Endodermal cell (in vitro differentiated cells): ENCODE results near the gene SNAPC5. TPM values are rescaled to one million over a fixed set of nuclear protein-coding genes. Genes with fewer than 3 reads are reported as not detected.

Experiments
- DNase-seq: peaks from one replicate; pipeline ENCODE4 v3.0.0-alpha.2; 2017
- H3K27ac ChIP-seq: 2 replicates; pipeline ENCODE4 v1.5.1; 2013; ENCODE audit warnings: mild to moderate bottlenecking, low read depth, low read length, moderate library complexity
- H3K27me3 ChIP-seq: 2 replicates; pipeline ENCODE4 v1.6.1; 2013; ENCODE audit warnings: mild to moderate bottlenecking, low read length, moderate library complexity; ENCODE audit not compliant: insufficient read depth, control insufficient read depth, poor library complexity, severe bottlenecking
- H3K36me3 ChIP-seq: 2 replicates; pipeline ENCODE4 v1.7.0; 2013; ENCODE audit warnings: mild to moderate bottlenecking, low read length, moderate library complexity; ENCODE audit not compliant: control insufficient read depth, insufficient read depth
- H3K4me1 ChIP-seq: one replicate; pipeline ENCODE4 v1.7.0; 2013; ENCODE audit warnings: low read length; ENCODE audit not compliant: control insufficient read depth, insufficient read depth
- H3K4me3 ChIP-seq: 2 replicates; pipeline ENCODE4 v1.5.1; 2013; ENCODE audit warnings: mild to moderate bottlenecking, low read length, moderate library complexity
- H3K9ac ChIP-seq: 2 replicates; pipeline ENCODE4 v1.6.1; 2013; ENCODE audit warnings: mild to moderate bottlenecking, low read length, moderate library complexity; ENCODE audit not compliant: poor library complexity, severe bottlenecking; ENCODE audit errors: extremely low read depth
- H3K9me3 ChIP-seq: 2 replicates; pipeline ENCODE4 v1.6.1; 2013; ENCODE audit warnings: mild to moderate bottlenecking, low read length, moderate library complexity; ENCODE audit not compliant: control insufficient read depth
- H3K27ac Mint-ChIP-seq: 2 replicates; pipeline ENCODE4 v1.8.0; 2020; ENCODE audit warnings: mixed read lengths
- H3K27me3 Mint-ChIP-seq: 2 replicates; pipeline ENCODE4 v1.8.0; 2021; ENCODE audit warnings: mild to moderate bottlenecking, mixed read lengths; ENCODE audit not compliant: insufficient read depth
- H3K36me3 Mint-ChIP-seq: 2 replicates; pipeline ENCODE4 v1.8.0; 2020; ENCODE audit warnings: low read depth, mixed read lengths
- H3K4me1 Mint-ChIP-seq: 2 replicates; pipeline ENCODE4 v1.8.0; 2020; ENCODE audit warnings: mixed read lengths
- H3K4me3 Mint-ChIP-seq: 2 replicates; pipeline ENCODE4 v1.8.0; 2020; ENCODE audit warnings: mild to moderate bottlenecking, moderate library complexity, mixed read lengths
- H3K9me3 Mint-ChIP-seq: 2 replicates; pipeline ENCODE4 v1.8.0; 2020; ENCODE audit warnings: mild to moderate bottlenecking, mixed read lengths
- WGBS, 2 experiments: methylation state at CpG; one replicate each; pipeline versions ENCODE4 v1.1.5 to v1.1.7; 2013; ENCODE audit warnings: missing lambda C conversion rate in 2 of 2, mixed read lengths in 1 of 2; ENCODE audit not compliant: insufficient coverage in 1 of 2, insufficient read length in 1 of 2; 5-methylcytosine and 5-hydroxymethylcytosine counted together
- total RNA-seq, 2 donors: library from RNA; stranded (reverse); fragmentation: NEBNext Ultra II Directional in 1 of 2; extraction: Animal tissue kit (Norgen Biotek cat#: 25700) in 1 of 2; gene quantifications; 2 replicates in 1 of 2; 3 replicates in 1 of 2; pipeline ENCODE4 v1.2.1, GENCODE V29; 2021
- TF ChIP-seq, protein P1 (sequence below): fragments of 200-600 bp; sonication (generic); conservative IDR thresholded peaks from 2 replicates; pipeline ENCODE4 v1.5.0; 2021; ENCODE audit warnings: antibody characterized with exemption, mild to moderate bottlenecking

The SNAPC5 gene
- total RNA-seq, 2 donors from 2014 or later = 25.4 to 27.4 TPM

DNA sequence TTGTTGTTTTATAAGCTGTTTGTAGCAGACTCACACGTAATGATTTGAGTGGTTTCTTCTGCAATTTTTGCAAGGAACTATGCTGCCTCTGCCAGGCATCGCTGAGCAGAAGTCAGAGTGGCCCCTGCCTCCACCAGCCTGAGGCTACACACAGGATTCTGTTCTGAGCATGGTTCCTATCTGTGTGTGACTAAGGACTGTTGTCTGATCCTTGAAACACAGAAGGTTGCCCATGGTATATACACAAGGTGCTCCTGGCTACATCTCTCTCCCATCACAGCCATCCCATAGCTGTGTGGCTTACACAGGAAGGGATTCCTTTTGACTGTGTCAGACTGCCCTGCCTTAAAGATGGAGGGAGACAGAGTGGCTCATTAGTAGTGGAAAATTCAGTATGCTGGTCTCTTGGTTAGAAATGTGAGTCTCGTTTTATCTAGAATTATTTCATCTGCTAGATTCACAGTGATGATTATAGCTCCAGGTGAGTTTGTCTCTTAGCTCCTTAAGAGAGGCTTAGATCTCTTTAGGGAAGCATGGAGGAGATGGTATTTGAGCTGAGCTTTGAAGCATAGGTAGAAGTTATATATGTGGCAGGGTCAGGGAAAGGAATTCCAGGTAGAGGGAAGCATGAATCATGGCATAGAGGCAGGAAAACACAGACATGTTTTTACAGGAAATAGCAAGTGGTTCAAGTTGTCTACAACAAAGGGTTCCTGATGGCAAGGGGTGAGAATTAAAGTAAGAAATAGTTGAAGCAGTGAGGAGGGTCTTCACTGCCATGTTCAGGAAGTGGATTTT, 37.5 kb downstream of the SNAPC5 start:
- TF ChIP-seq, protein P1, sequence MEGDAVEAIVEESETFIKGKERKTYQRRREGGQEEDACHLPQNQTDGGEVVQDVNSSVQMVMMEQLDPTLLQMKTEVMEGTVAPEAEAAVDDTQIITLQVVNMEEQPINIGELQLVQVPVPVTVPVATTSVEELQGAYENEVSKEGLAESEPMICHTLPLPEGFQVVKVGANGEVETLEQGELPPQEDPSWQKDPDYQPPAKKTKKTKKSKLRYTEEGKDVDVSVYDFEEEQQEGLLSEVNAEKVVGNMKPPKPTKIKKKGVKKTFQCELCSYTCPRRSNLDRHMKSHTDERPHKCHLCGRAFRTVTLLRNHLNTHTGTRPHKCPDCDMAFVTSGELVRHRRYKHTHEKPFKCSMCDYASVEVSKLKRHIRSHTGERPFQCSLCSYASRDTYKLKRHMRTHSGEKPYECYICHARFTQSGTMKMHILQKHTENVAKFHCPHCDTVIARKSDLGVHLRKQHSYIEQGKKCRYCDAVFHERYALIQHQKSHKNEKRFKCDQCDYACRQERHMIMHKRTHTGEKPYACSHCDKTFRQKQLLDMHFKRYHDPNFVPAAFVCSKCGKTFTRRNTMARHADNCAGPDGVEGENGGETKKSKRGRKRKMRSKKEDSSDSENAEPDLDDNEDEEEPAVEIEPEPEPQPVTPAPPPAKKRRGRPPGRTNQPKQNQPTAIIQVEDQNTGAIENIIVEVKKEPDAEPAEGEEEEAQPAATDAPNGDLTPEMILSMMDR = no peak
- H3K27ac Mint-ChIP-seq = peak overlapping the region; percentile 49
- DNase-seq = no peak
- WGBS, 2 experiments = 91 to 94% methylated on average over 2 to 3 of the region's 3 CpGs
- peaks cover 13% of the 10 kb centered on the region for H3K4me1 ChIP-seq
- H3K36me3 ChIP-seq = peaks cover 32% of the 10 kb centered on the region
- H3K36me3 Mint-ChIP-seq = peaks cover 31% of the 10 kb centered on the region
- H3K27ac ChIP-seq = no peak overlapping the region
- no peak overlapping the region for H3K4me3 Mint-ChIP-seq
- peaks cover 12% of the 10 kb centered on the region for H3K9me3 ChIP-seq
- H3K4me1 Mint-ChIP-seq = peaks cover 38% of the 10 kb centered on the region
- H3K9ac ChIP-seq = no peak overlapping the region
- H3K4me3 ChIP-seq = no peak overlapping the region
- H3K27me3 Mint-ChIP-seq = no peaks in the 10 kb centered on the region
- H3K27me3 ChIP-seq = no peaks in the 10 kb centered on the region
- peaks cover 13% of the 10 kb centered on the region for H3K9me3 Mint-ChIP-seq

DNA sequence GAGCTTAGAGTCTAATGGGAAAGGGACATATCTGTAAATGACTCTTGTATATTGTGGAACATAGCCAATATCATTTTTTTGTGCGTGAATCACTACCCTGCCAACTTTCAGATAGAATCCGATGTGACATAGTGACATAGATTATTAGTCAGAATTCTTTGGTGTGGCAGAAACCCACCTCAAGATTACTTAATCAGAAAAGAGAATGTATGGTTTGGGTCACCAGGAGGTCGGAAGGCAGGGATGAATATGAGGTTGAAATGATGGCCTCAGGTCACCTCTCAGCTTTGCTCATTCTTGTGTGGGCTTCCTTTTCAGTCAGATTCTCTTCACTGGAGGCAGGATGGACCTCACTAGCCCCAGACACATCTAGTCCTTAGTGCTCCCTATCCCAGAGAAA, 41.4 kb downstream of the SNAPC5 start:
- Histone ChIP-seq H3K4me3 (no peak overlapping the region), H3K4me1 (no peaks in the 10 kb centered on the region), H3K27me3 (no peaks in the 10 kb centered on the region), H3K9me3 (no peaks in the 10 kb centered on the region), H3K36me3 (peaks cover 46% of the 10 kb centered on the region), H3K27ac (no peak overlapping the region), H3K9ac (no peak overlapping the region)
- TF ChIP-seq, protein P1 = no peak
- Mint-ChIP-seq H3K27ac (peak overlapping the region; percentile 6), H3K4me1 (peaks cover 11% of the 10 kb centered on the region), H3K9me3 (no peaks in the 10 kb centered on the region), H3K27me3 (no peaks in the 10 kb centered on the region), H3K4me3 (no peak overlapping the region), H3K36me3 (peaks cover 28% of the 10 kb centered on the region)
- 98 to 100% methylated on average over 2 to 3 of the region's 3 CpGs for WGBS, 2 experiments
- no peak for DNase-seq

DNA sequence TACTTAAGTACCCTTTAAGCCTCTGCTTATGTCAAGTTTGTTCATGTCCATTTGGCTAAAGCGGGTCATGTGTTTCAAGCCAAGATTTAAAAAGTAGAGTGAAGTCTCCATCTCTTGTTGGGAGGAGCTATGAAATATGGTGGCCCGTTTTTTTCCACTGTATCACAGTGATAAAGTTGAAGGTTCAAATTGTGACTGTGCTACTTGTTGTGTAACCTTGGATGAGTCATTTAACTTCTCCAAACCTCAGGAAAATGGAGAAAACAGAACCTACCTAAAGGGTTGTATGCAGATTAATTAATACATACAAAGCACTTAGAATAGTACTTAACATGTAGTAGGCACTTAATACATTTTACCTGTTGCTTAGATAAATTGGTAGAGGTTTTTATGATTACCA, 43.4 kb downstream of the SNAPC5 start:
- TF ChIP-seq, protein P1 = no peak
- 88 to 100% methylated on average over 1 to 2 of the region's 2 CpGs for WGBS, 2 experiments
- Histone ChIP-seq H3K27ac (no peak overlapping the region), H3K27me3 (no peaks in the 10 kb centered on the region), H3K9me3 (peaks cover 6% of the 10 kb centered on the region), H3K9ac (no peak overlapping the region), H3K4me1 (no peaks in the 10 kb centered on the region), H3K36me3 (peaks cover 51% of the 10 kb centered on the region), H3K4me3 (no peak overlapping the region)
- H3K27ac Mint-ChIP-seq = no peak overlapping the region
- H3K4me1 Mint-ChIP-seq = no peaks in the 10 kb centered on the region
- H3K27me3 Mint-ChIP-seq = no peaks in the 10 kb centered on the region
- no peak for DNase-seq
- H3K36me3 Mint-ChIP-seq = peaks cover 32% of the 10 kb centered on the region
- no peak overlapping the region for H3K4me3 Mint-ChIP-seq
- peaks cover 3% of the 10 kb centered on the region for H3K9me3 Mint-ChIP-seq
